ENCODE results near the gene FYN. TPM values are rescaled to one million over a fixed set of nuclear protein-coding genes. Genes with fewer than 3 reads are reported as not detected.

The FYN gene
- total and polyA plus RNA-seq, 10 of the 15 experiments (the other 5 are each of a cell fraction or from before 2014, with no cell fraction given) = 51.4 to 247 (median 138) TPM

- no peak for TF ChIP-seq TCF3 (IDR thresholded peaks at IDR 0.05; ENCODE audit: borderline replicate concordance, insufficient read depth, low read depth, low read length)
- TF ChIP-seq ATF2 (IDR thresholded peaks at IDR 0.05; ENCODE audit: low read length) = no peak
- TF ChIP-seq FOXM1 (IDR thresholded peaks at IDR 0.05; ENCODE audit: low read depth, low read length) = no peak
- no peak for TF ChIP-seq NFXL1 (IDR thresholded peaks at IDR 0.05; ENCODE audit: borderline replicate concordance)
- no peak for TF ChIP-seq CHD4 (IDR thresholded peaks at IDR 0.05)
- no peak for TF ChIP-seq E2F8 (IDR thresholded peaks at IDR 0.05; ENCODE audit: low read depth, partially characterized antibody)
- no peak for TF ChIP-seq EED (IDR thresholded peaks at IDR 0.05; ENCODE audit: low read depth)
- TF ChIP-seq PAX8 (IDR thresholded peaks at IDR 0.05) = no peak
- TF ChIP-seq TCF12 (IDR thresholded peaks at IDR 0.05; ENCODE audit: low read depth, low read length) = no peak
Measured at GRCh38 chr6:111791415-111791814, 81.8 kb downstream of the FYN start (continued).
